DND-41 (cell line): ENCODE data around the gene OR2A7.
"Not testable (repeated sequence)": the region's sequence is repeated elsewhere in the genome, so short reads cannot be mapped to it uniquely, and the experiment has no call there.

Experiments
- CTCF ChIP-seq: IDR thresholded peaks from 2 replicates; pipeline ENCODE4 v1.5.1; 2012; ENCODE audit warnings: borderline replicate concordance, low read length, moderate library complexity, mild to moderate bottlenecking; ENCODE audit not compliant: poor library complexity, severe bottlenecking; ENCODE audit errors: extremely low read depth
- EZH2 ChIP-seq: IDR thresholded peaks from 3 replicates; pipeline ENCODE4 v1.6.1; 2012; ENCODE audit warnings: borderline replicate concordance, low read depth, mild to moderate bottlenecking, moderate library complexity, low read length, inconsistent platforms; ENCODE audit not compliant: severe bottlenecking

- not testable (repeated sequence) for TF ChIP-seq CTCF, EZH2
Measured at GRCh38 chr7:144275281-144275680, 10.7 kb upstream of the OR2A7 start.
